Ascending aorta (tissue), 2 donors: ENCODE measurements around the gene IRF9. TPM values are rescaled to one million over a fixed set of nuclear protein-coding genes. Genes with fewer than 3 reads are reported as not detected.

Experiments
- DNase-seq, 2 donors: peaks; one replicate each; pipeline ENCODE4 v3.0.0-alpha.2; 2019; ENCODE audit warnings: low spot score in 2 of 2
- H3K27ac ChIP-seq, 2 donors: fragments of 200-600 bp; sonication (generic); one replicate each; pipeline ENCODE4 v1.5.1; 2016 to 2017; ENCODE audit warnings: mild to moderate bottlenecking in 1 of 2
- H3K27me3 ChIP-seq: fragments of 200-600 bp; sonication (generic); one replicate; pipeline ENCODE4 v1.5.1; 2017
- H3K36me3 ChIP-seq, 2 donors: fragments of 200-600 bp; sonication (generic); one replicate each; pipeline ENCODE4 v1.5.1; 2016
- H3K4me1 ChIP-seq, 2 donors: fragments of 200-600 bp; sonication (generic); one replicate each; pipeline ENCODE4 v1.5.1; 2016 to 2017; ENCODE audit warnings: mild to moderate bottlenecking in 1 of 2
- H3K4me3 ChIP-seq, 2 donors: fragments of 200-600 bp; sonication (generic); one replicate each; pipeline ENCODE4 v1.5.1; 2016 to 2017; ENCODE audit warnings: mild to moderate bottlenecking in 1 of 2
- H3K9me3 ChIP-seq, 2 donors: fragments of 200-600 bp; sonication (generic); one replicate each; pipeline ENCODE4 v1.5.1; 2016
- intact Hi-C: fragments of 100-400 bp; cut with DNase I; formaldehyde crosslinking; loops from one replicate; pipeline ENCODE4 v1.15.1; 2023
- total RNA-seq: library from RNA; depleted of rRNA; stranded (reverse); fragments of >200 nt; gene quantifications from one replicate; pipeline ENCODE4 v1.1.0, GENCODE V29; 2016
- TF ChIP-seq, protein P1 (sequence below), 3 experiments: fragments of 200-600 bp in 2 of 3; fragments of 450-650 bp in 1 of 3; sonication (generic) in 2 of 3; IDR thresholded peaks; one replicate each; pipeline ENCODE4 v1.5.1; 2016 to 2019; ENCODE audit warnings: antibody characterized with exemption in 3 of 3, mild to moderate bottlenecking in 1 of 3, moderate library complexity in 1 of 3

The IRF9 gene, protein sequence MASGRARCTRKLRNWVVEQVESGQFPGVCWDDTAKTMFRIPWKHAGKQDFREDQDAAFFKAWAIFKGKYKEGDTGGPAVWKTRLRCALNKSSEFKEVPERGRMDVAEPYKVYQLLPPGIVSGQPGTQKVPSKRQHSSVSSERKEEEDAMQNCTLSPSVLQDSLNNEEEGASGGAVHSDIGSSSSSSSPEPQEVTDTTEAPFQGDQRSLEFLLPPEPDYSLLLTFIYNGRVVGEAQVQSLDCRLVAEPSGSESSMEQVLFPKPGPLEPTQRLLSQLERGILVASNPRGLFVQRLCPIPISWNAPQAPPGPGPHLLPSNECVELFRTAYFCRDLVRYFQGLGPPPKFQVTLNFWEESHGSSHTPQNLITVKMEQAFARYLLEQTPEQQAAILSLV
- total RNA-seq = 24.7 TPM

DNA sequence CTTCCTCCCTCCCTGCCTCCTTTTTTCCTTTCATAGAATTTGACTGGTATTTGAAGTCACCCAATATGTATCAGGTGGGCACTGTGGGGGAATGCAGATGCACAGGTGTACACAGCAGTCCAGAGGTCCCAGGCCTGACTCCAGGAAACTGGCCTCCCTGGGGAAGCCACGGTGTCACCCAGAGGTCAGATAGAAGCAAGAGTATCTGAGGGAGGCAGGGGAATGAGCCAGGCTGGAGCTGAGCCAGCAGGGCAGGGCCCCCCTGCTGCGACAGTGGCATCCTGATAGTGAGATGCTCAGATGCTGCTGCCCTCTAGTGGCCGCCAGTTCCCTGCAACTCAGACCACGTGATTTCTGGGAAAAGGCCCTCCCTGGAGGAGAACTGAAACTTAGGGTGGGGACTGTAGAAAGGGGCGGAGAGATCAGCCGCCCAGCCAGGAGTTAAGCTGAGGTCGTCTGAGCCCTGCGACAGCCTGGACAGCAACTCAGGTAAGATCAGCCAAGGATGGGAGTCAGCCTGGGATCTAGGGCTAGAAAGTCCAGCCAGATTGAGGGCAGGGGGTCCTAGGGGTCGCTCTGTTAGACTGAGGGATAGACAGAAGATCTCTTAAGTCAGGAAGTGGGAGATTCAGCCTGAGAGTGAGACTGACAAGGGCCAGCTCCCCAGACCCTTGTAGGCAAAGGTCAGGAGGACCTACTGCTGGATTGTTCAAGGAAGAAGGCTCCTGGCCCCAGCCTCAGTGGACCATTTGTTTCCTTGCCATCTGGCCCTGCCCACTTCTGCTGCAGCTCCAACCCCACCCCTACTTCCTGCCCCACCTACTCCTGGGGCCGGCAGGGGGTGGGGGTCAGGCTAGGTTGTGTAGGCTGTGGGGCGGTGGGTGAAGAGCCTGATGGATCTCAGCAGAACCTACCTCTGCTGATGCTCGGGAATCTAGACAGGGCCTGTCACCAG, at the start of gene IRF9:
TSS of gene IRF9 (plus strand) at position 416 of the 955 bp plus-strand sequence. CDS start 880 bp downstream, outside the sequence.
- peaks cover 58 to 65% of the 10 kb centered on the region in 2 donors for H3K36me3 ChIP-seq
- TF ChIP-seq, protein P1, sequence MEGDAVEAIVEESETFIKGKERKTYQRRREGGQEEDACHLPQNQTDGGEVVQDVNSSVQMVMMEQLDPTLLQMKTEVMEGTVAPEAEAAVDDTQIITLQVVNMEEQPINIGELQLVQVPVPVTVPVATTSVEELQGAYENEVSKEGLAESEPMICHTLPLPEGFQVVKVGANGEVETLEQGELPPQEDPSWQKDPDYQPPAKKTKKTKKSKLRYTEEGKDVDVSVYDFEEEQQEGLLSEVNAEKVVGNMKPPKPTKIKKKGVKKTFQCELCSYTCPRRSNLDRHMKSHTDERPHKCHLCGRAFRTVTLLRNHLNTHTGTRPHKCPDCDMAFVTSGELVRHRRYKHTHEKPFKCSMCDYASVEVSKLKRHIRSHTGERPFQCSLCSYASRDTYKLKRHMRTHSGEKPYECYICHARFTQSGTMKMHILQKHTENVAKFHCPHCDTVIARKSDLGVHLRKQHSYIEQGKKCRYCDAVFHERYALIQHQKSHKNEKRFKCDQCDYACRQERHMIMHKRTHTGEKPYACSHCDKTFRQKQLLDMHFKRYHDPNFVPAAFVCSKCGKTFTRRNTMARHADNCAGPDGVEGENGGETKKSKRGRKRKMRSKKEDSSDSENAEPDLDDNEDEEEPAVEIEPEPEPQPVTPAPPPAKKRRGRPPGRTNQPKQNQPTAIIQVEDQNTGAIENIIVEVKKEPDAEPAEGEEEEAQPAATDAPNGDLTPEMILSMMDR (IDR thresholded peaks at IDR 0.05) = peak; percentile 90 to 95 (median 91)
- peak within 1 kb of the TSS; percentile 65 to 77 for H3K4me3 ChIP-seq
- H3K4me1 ChIP-seq = peaks cover 9 to 12% of the 10 kb centered on the region in 2 donors
- intact Hi-C loops = loop anchor here (1.0 to 2.0 kb wide), 4 partner anchors 14 to 47 kb away; partner anchors contain the start of genes DCAF11, IPO4, NRL and PSME1
- H3K27me3 ChIP-seq = no peaks in the 10 kb centered on the region
- peak; percentile 90 to 99 for DNase-seq
- no peaks in the 10 kb centered on the region for H3K9me3 ChIP-seq
- peak within 1 kb of the TSS; percentile 85 to 88 for H3K27ac ChIP-seq

DNA sequence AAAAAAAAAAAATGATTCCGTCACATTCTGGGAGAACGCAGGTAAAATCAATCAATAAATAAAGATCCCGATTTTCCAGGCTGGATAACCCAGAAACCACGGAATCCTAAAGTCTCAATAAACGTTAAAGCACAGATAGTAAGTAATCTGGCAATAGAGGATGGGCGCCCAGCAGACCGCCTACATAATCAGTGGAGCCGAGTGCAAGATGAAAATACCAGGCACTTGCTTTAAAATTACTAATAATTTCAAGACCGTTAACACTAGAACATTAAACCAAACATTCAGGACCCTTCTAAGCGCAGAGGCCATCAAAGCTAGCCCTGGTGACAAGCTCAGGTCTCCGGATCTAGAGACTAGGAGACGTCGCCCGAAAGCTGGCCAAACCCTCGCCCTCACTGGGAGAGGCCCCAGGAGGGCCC, 47.7 kb upstream of the IRF9 start:
- no peaks in the 10 kb centered on the region for H3K9me3 ChIP-seq
- intact Hi-C loops = loop anchor here (10.0 kb wide), 2 partner anchors 251 to 639 kb away; partner anchors contain the start of gene NFATC4
- H3K4me1 ChIP-seq = peaks cover 9 to 20% of the 10 kb centered on the region in 2 donors

DNA sequence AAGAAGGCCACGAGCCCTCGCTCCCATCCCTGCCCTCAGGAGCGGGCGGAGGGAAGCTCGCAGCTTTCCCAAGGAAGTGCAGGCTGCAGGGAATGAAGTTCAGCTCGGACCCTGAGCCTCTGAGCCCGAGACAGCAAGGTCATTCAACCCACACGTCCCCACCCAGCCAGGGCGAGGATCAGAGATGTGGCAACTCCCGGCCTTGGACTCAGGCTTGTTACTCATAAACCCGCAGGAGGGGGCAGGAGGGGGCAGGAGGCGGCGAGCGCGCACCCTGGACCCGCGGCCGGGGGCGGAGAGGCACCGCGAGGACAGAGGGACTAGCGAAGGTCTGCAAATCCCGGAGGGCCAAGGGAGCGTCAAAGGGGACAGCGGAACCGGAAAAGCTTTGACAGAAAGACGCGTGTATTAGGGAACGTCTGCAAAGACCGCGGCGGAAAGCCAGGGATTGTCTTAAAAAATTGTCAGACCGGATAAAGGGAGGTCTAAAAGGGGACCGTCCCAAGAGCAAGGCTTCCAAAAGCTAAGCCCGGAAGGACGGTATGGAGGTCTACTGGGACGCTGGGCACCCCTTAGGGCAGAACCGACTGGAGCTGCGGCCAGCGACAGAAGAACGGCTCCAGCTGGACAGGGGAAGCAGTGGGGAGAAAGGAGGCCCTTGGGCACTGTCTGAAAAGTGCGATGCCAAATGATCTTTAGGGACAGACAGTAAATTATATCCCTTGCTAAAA, 47.1 kb upstream of the IRF9 start:
- Histone ChIP-seq H3K9me3 (no peaks in the 10 kb centered on the region), H3K4me1 (peaks cover 9 to 18% of the 10 kb centered on the region in 2 donors), H3K27me3 (no peaks in the 10 kb centered on the region), H3K27ac (peak overlapping the region; percentile 98 to 100), H3K4me3 (peak overlapping the region; percentile 78 to 79), H3K36me3 (peaks cover 19 to 21% of the 10 kb centered on the region in 2 donors)
- DNase-seq = peak; percentile 69 to 96
- intact Hi-C loops = loop anchor here (1.0 to 10.0 kb wide), 8 partner anchors 20 to 793 kb away; partner anchors contain the start of genes IPO4, IRF9, NFATC4 and PABPN1
- TF ChIP-seq, protein P1 (IDR thresholded peaks at IDR 0.05) = no peak

More for the DNA sequence above, 47.7 kb upstream of the IRF9 start:
- TF ChIP-seq, protein P1 (IDR thresholded peaks at IDR 0.05) = no peak
- Histone ChIP-seq H3K4me3 (peak overlapping the region; percentile 78 to 79), H3K36me3 (peaks cover 13 to 15% of the 10 kb centered on the region in 2 donors), H3K27me3 (no peaks in the 10 kb centered on the region), H3K27ac (peak overlapping the region; percentile 98 to 100)
- DNase-seq = no peak

DNA sequence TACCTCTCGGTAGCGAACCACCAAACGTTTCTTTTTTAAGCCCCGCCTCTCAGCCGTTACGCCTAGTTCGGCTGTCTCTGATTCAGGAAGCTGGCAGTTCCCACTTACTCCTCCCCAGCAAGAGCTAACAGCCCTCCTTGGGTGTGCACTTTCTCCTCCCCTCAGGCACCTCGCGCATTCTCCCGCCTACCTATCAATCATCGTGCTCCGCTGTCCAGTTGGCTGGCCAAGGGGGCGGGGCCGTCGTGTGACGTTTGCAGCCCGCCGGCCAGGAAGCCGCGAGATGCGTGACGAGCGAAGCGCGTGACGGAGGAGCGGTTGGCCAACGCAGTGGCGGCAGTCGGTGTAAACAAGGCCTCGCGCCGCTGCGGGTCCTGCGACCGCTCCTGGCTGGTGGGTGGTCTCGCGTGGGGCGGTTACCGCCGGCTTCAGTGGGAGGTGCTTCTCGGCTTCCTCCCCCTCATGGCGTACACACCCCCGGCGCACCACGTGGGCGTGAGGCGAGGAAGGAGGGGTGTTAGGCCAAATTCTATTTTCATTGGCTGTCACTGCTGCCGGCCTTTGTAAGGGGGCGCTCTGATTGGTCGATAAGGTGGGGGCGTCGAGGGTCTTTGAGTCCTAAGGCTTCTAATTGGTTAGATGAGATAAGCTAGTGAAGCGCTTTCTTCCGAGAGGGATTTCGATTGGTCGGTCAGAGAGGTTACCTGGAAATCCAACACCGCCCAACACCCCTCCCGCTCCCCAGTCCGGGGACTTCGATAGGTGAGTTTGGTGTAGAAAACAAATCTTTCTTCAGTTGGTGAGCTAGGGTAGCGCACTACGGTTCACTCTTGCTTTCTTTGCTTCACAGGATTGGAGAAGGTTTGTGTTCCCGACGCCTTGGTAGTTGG, 46.3 kb upstream of the IRF9 start, which contains the start of the genes DCAF11 and NRL:
TSS of gene DCAF11 (plus strand) at position 246 of the 890 bp plus-strand sequence. CDS start 818 bp downstream, outside the sequence.
TSS of gene NRL (minus strand) at position 418 of the 890 bp plus-strand sequence. CDS start 32,101 bp downstream, outside the sequence.
- peak; percentile 97 to 99 for DNase-seq
- Histone ChIP-seq H3K36me3 (peaks cover 27 to 29% of the 10 kb centered on the region in 2 donors), H3K9me3 (no peaks in the 10 kb centered on the region), H3K4me3 (peak within 1 kb of the TSS; percentile 78 to 79), H3K4me1 (peaks cover 9 to 16% of the 10 kb centered on the region in 2 donors), H3K27me3 (no peaks in the 10 kb centered on the region), H3K27ac (peak within 1 kb of the TSS; percentile 98 to 100)
- intact Hi-C loops = loop anchor here (1.0 to 10.0 kb wide), 11 partner anchors 20 to 793 kb away; partner anchors contain the start of genes EMC9, IPO4, IRF9 and NFATC4
- TF ChIP-seq, protein P1 (IDR thresholded peaks at IDR 0.05) = no peak
